ENCODE data around the gene NXT2. TPM values are rescaled to one million over a fixed set of nuclear protein-coding genes. Genes with fewer than 3 reads are reported as not detected.
A peak's percentile ranks its signal among the peaks of the same experiment; 100 is the strongest.

NXT2 gene
- total and polyA plus RNA-seq, 10 of the 15 experiments (the other 5 are each of a cell fraction or from before 2014, with no cell fraction given) = 10.8 to 38.1 (median 21.2) TPM

DNA sequence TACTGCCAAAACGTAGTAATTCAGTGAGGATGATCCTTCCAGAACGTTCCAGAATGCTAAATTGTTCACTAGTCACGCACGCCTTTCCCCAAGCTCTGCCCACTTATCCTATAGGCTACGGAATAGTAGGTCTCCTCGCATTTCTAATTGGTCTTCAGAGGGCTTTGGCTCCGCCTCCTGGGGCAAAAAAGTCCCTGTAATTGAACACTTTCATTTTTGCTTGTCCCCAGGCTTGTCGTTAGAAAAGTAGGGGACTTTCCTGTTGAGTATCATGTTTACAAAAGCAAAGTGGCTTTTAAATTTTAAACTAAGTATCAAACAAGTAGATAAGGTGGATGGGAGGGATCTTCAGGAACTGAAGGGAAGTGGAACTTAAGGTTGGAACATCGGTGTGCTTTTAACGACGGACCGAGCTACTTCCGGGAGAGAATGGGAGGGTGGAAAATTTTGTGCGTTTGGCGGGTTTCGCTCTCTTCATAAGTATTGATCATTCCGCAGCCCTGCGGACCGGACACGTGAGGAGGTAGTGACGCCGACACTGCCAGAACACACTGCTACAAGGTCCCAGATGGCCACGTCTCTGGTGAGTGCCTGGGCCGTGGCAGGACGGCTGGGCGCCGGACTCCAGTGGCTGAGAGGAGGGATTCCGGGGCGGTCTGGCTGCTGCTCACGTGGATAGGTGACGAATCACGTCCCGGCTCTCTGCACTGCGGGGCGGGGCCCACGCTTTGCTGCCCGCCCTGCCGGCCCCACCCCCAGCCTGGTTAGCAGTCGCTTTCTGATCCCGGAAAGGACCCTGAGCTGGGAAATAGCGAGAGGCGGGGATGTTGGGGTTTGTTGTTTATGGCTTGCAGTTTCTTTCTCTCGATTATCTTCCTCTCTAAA is at the start of gene NXT2 (continued):
- TF ChIP-seq, protein P1, sequence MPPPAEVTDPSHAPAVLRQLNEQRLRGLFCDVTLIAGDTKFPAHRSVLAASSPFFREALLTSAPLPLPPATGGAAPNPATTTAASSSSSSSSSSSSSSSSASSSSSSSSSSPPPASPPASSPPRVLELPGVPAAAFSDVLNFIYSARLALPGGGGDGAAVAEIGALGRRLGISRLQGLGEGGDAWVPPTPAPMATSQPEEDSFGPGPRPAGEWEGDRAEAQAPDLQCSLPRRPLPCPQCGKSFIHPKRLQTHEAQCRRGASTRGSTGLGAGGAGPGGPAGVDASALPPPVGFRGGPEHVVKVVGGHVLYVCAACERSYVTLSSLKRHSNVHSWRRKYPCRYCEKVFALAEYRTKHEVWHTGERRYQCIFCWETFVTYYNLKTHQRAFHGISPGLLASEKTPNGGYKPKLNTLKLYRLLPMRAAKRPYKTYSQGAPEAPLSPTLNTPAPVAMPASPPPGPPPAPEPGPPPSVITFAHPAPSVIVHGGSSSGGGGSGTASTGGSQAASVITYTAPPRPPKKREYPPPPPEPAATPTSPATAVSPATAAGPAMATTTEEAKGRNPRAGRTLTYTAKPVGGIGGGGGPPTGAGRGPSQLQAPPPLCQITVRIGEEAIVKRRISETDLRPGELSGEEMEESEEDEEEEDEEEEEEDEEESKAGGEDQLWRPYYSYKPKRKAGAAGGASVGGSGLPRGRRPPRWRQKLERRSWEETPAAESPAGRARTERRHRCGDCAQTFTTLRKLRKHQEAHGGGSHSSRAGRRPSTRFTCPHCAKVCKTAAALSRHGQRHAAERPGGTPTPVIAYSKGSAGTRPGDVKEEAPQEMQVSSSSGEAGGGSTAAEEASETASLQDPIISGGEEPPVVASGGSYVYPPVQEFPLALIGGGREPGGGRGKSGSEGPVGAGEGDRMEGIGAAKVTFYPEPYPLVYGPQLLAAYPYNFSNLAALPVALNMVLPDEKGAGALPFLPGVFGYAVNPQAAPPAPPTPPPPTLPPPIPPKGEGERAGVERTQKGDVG (CRISPR knock-in tag; IDR thresholded peaks at IDR 0.05) = no peak
- TF ChIP-seq CBFB (IDR thresholded peaks at IDR 0.05; ENCODE audit: low read depth) (no peak), IRF4 (IDR thresholded peaks at IDR 0.05; ENCODE audit: low read depth, low read length) (no peak), TCF3 (IDR thresholded peaks at IDR 0.05; ENCODE audit: borderline replicate concordance, insufficient read depth, low read depth, low read length) (no peak), HDAC6 (IDR thresholded peaks at IDR 0.05; ENCODE audit: unreplicated experiment) (no peak), KAT2A (conservative IDR thresholded peaks at IDR 0.05; ENCODE audit: control insufficient read depth, low read depth, low read length) (no peak), SUPT20H (IDR thresholded peaks at IDR 0.05; ENCODE audit: borderline replicate concordance, control insufficient read depth, low read depth, low read length) (no peak), TARDBP (IDR thresholded peaks at IDR 0.05; ENCODE audit: borderline replicate concordance) (no peak), JUNB (IDR thresholded peaks at IDR 0.05) (0 out of 2 replicates have a peak, but pooled peaks have one; percentile 15), ZNF207 (IDR thresholded peaks at IDR 0.05; ENCODE audit: borderline replicate concordance) (peak; percentile 64; the same call in 1 of the 2 replicates), JUND (IDR thresholded peaks at IDR 0.05; ENCODE audit: low read depth, low read length) (no peak)
- TF ChIP-seq, protein P2, sequence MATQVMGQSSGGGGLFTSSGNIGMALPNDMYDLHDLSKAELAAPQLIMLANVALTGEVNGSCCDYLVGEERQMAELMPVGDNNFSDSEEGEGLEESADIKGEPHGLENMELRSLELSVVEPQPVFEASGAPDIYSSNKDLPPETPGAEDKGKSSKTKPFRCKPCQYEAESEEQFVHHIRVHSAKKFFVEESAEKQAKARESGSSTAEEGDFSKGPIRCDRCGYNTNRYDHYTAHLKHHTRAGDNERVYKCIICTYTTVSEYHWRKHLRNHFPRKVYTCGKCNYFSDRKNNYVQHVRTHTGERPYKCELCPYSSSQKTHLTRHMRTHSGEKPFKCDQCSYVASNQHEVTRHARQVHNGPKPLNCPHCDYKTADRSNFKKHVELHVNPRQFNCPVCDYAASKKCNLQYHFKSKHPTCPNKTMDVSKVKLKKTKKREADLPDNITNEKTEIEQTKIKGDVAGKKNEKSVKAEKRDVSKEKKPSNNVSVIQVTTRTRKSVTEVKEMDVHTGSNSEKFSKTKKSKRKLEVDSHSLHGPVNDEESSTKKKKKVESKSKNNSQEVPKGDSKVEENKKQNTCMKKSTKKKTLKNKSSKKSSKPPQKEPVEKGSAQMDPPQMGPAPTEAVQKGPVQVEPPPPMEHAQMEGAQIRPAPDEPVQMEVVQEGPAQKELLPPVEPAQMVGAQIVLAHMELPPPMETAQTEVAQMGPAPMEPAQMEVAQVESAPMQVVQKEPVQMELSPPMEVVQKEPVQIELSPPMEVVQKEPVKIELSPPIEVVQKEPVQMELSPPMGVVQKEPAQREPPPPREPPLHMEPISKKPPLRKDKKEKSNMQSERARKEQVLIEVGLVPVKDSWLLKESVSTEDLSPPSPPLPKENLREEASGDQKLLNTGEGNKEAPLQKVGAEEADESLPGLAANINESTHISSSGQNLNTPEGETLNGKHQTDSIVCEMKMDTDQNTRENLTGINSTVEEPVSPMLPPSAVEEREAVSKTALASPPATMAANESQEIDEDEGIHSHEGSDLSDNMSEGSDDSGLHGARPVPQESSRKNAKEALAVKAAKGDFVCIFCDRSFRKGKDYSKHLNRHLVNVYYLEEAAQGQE (IDR thresholded peaks at IDR 0.05; ENCODE audit: low read depth, low read length) = no peak
- TF ChIP-seq, protein P3, sequence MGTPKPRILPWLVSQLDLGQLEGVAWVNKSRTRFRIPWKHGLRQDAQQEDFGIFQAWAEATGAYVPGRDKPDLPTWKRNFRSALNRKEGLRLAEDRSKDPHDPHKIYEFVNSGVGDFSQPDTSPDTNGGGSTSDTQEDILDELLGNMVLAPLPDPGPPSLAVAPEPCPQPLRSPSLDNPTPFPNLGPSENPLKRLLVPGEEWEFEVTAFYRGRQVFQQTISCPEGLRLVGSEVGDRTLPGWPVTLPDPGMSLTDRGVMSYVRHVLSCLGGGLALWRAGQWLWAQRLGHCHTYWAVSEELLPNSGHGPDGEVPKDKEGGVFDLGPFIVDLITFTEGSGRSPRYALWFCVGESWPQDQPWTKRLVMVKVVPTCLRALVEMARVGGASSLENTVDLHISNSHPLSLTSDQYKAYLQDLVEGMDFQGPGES (IDR thresholded peaks at IDR 0.05) = no peak
- TF ChIP-seq, protein P4, sequence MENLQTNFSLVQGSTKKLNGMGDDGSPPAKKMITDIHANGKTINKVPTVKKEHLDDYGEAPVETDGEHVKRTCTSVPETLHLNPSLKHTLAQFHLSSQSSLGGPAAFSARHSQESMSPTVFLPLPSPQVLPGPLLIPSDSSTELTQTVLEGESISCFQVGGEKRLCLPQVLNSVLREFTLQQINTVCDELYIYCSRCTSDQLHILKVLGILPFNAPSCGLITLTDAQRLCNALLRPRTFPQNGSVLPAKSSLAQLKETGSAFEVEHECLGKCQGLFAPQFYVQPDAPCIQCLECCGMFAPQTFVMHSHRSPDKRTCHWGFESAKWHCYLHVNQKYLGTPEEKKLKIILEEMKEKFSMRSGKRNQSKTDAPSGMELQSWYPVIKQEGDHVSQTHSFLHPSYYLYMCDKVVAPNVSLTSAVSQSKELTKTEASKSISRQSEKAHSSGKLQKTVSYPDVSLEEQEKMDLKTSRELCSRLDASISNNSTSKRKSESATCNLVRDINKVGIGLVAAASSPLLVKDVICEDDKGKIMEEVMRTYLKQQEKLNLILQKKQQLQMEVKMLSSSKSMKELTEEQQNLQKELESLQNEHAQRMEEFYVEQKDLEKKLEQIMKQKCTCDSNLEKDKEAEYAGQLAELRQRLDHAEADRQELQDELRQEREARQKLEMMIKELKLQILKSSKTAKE (IDR thresholded peaks at IDR 0.05; ENCODE audit: low read depth, poor library complexity, severe bottlenecking) = no peak
- TF ChIP-seq, protein P5, sequence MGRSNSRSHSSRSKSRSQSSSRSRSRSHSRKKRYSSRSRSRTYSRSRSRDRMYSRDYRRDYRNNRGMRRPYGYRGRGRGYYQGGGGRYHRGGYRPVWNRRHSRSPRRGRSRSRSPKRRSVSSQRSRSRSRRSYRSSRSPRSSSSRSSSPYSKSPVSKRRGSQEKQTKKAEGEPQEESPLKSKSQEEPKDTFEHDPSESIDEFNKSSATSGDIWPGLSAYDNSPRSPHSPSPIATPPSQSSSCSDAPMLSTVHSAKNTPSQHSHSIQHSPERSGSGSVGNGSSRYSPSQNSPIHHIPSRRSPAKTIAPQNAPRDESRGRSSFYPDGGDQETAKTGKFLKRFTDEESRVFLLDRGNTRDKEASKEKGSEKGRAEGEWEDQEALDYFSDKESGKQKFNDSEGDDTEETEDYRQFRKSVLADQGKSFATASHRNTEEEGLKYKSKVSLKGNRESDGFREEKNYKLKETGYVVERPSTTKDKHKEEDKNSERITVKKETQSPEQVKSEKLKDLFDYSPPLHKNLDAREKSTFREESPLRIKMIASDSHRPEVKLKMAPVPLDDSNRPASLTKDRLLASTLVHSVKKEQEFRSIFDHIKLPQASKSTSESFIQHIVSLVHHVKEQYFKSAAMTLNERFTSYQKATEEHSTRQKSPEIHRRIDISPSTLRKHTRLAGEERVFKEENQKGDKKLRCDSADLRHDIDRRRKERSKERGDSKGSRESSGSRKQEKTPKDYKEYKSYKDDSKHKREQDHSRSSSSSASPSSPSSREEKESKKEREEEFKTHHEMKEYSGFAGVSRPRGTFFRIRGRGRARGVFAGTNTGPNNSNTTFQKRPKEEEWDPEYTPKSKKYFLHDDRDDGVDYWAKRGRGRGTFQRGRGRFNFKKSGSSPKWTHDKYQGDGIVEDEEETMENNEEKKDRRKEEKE (IDR thresholded peaks at IDR 0.05) = no peak

Measured in GM12878 (cell line).